Transverse colon (tissue), 4 donors: ENCODE results near the gene POLG. TPM values are rescaled to one million over a fixed set of nuclear protein-coding genes. Genes with fewer than 3 reads are reported as not detected.

Source experiments
- DNase-seq: peaks from one replicate; pipeline ENCODE4 v3.0.0-alpha.2; 2019
- H3K27ac ChIP-seq, 4 donors: fragments of 200-600 bp; sonication (generic); 2 replicates each; pipeline ENCODE4 v1.5.1; 2016 to 2018; ENCODE audit warnings: inconsistent platforms in 4 of 4
- H3K27me3 ChIP-seq: fragments of 200-600 bp; sonication (generic); 2 replicates; pipeline ENCODE4 v1.5.1; 2017; ENCODE audit warnings: inconsistent platforms
- H3K36me3 ChIP-seq, 4 donors: fragments of 200-600 bp; sonication (generic); 2 replicates each; pipeline ENCODE4 v1.5.1; 2017 to 2019; ENCODE audit warnings: inconsistent platforms in 4 of 4
- H3K4me1 ChIP-seq, 4 donors: fragments of 200-600 bp; sonication (generic); 2 replicates each; pipeline ENCODE4 v1.5.1; 2017 to 2020; ENCODE audit warnings: inconsistent platforms in 4 of 4
- H3K4me3 ChIP-seq, 4 donors: fragments of 200-600 bp; sonication (generic); 1 replicate in 1 of 4; 2 replicates in 3 of 4; pipeline versions ENCODE4 v1.5.1 to v1.6.1; 2017 to 2019; ENCODE audit warnings: inconsistent platforms in 4 of 4
- H3K9me3 ChIP-seq, 2 donors: fragments of 200-600 bp; sonication (generic); 2 replicates each; pipeline ENCODE4 v1.5.1; 2017 to 2019; ENCODE audit warnings: inconsistent platforms in 2 of 2
- CTCF ChIP-seq, 5 experiments: fragments of 200-600 bp in 3 of 5; fragments of 450-650 bp in 2 of 5; sonication (generic) in 3 of 5; IDR thresholded peaks; 1 replicate in 2 of 5; 2 replicates in 3 of 5; pipeline ENCODE4 v1.5.1; 2016 to 2017; ENCODE audit warnings: antibody characterized with exemption in 5 of 5, inconsistent platforms in 3 of 5, mild to moderate bottlenecking in 2 of 5, moderate library complexity in 1 of 5
- EP300 ChIP-seq: sonication (generic); formaldehyde crosslinking; IDR thresholded peaks from one replicate; pipeline ENCODE4 v1.6.1; 2017; ENCODE audit warnings: antibody characterized with exemption, low read depth
- POLR2A ChIP-seq: fragments of 450-650 bp; IDR thresholded peaks from one replicate; pipeline ENCODE4 v1.6.1; 2016; ENCODE audit warnings: antibody characterized with exemption, mild to moderate bottlenecking, moderate library complexity
- POLR2AphosphoS5 ChIP-seq, 3 donors: sonication (generic); formaldehyde crosslinking; IDR thresholded peaks; one replicate each; pipeline ENCODE4 v1.6.1; 2016; ENCODE audit warnings: antibody characterized with exemption in 3 of 3
- WGBS, 2 donors: methylation state at CpG; one replicate each; pipeline ENCODE4 v1.1.5; 2018; ENCODE audit warnings: low coverage in 1 of 2; 5-methylcytosine and 5-hydroxymethylcytosine counted together
- in situ Hi-C, 4 donors: fragments of 200-750 bp; cut with MboI; loops; one replicate each; pipeline versions ENCODE4 v1.15.0 to v1.15.1; 2017; ENCODE audit warnings: low sequenced_read_pairs in 3 of 4, low pct_ligation_motif_present in 1 of 4, low pct_unique_long_range_greater_than_20kb in 1 of 4
- intact Hi-C: fragments of 100-400 bp; cut with DNase I; formaldehyde crosslinking; loops from one replicate; pipeline ENCODE4 v1.15.1; 2023; ENCODE audit warnings: low total_unique reads
- total RNA-seq, 4 donors: library from RNA; depleted of rRNA; stranded (reverse); fragments of >200 nt; gene quantifications; one replicate each; pipeline ENCODE4 v1.1.0, GENCODE V29; 2016

POLG gene
- total RNA-seq, 4 donors from 2014 or later: 64.5 to 204 (median 114) TPM

GRCh38 chr15:89378296-89379151 is 43.9 kb upstream of the POLG start:
- no peaks in the 10 kb centered on the region for H3K9me3 ChIP-seq
- no peak overlapping the region for H3K27ac ChIP-seq
- no peak for DNase-seq
- in situ Hi-C loops (no loop called here), intact Hi-C loops (no loop called here)
- 11% methylated on average over 30 of the region's 76 CpGs; no CpG with 5 or more reads in 1 of the 2 donors for WGBS, 2 donors
- H3K27me3 ChIP-seq: peaks cover 95% of the 10 kb centered on the region
- TF ChIP-seq POLR2AphosphoS5 (IDR thresholded peaks at IDR 0.05) (no peak), CTCF (IDR thresholded peaks at IDR 0.05) (no peak), POLR2A (no peak), EP300 (no peak)
- H3K4me1 ChIP-seq: peaks cover 0 to 12% (median 10%) of the 10 kb centered on the region in 4 donors
- no peaks in the 10 kb centered on the region for H3K36me3 ChIP-seq
- peak overlapping the region in 3 of 4 donors; percentile 3 to 42 (median 24) for H3K4me3 ChIP-seq

GRCh38 chr15:89377842-89378295 is 43.2 kb upstream of the POLG start:
- Histone ChIP-seq H3K4me1 (peaks cover 0 to 12% (median 10%) of the 10 kb centered on the region in 4 donors), H3K36me3 (no peaks in the 10 kb centered on the region), H3K4me3 (peak overlapping the region in 1 of 4 donors; percentile 42), H3K9me3 (no peaks in the 10 kb centered on the region), H3K27ac (no peak overlapping the region), H3K27me3 (peaks cover 97% of the 10 kb centered on the region)
- WGBS, 2 donors: 23% methylated on average over 30 of the region's 30 CpGs; no CpG with 5 or more reads in 1 of the 2 donors
- intact Hi-C loops (no loop called here), in situ Hi-C loops (no loop called here)
- no peak for DNase-seq
- TF ChIP-seq CTCF (IDR thresholded peaks at IDR 0.05) (no peak), POLR2A (no peak), EP300 (no peak), POLR2AphosphoS5 (IDR thresholded peaks at IDR 0.05) (no peak)

- Histone ChIP-seq H3K4me3 (no peak overlapping the region), H3K9me3 (no peaks in the 10 kb centered on the region), H3K4me1 (peaks cover 0 to 12% (median 10%) of the 10 kb centered on the region in 4 donors), H3K27ac (no peak overlapping the region), H3K36me3 (no peaks in the 10 kb centered on the region), H3K27me3 (peaks cover 99% of the 10 kb centered on the region)
- no peak for DNase-seq
- in situ Hi-C loops: no loop called here
- TF ChIP-seq CTCF (IDR thresholded peaks at IDR 0.05): no peak
- no peak for TF ChIP-seq POLR2A
- TF ChIP-seq EP300: no peak
- TF ChIP-seq POLR2AphosphoS5 (IDR thresholded peaks at IDR 0.05): no peak
- intact Hi-C loops: no loop called here
- 0 to 31% methylated on average over 1 to 31 of the region's 31 CpGs for WGBS, 2 donors
Observed at GRCh38 chr15:89377024-89377841, 42.6 kb upstream of the POLG start.

- no peak for DNase-seq
Observed at GRCh38 chr15:89376388-89376787, 41.8 kb upstream of the POLG start.

More at GRCh38 chr15:89376388-89376787, 41.8 kb upstream of the POLG start:
- in situ Hi-C loops (no loop called here), intact Hi-C loops (no loop called here)
- Histone ChIP-seq H3K27ac (no peak overlapping the region), H3K9me3 (no peaks in the 10 kb centered on the region), H3K4me1 (peaks cover 0 to 14% (median 12%) of the 10 kb centered on the region in 4 donors), H3K4me3 (no peak overlapping the region), H3K27me3 (peaks cover 99% of the 10 kb centered on the region), H3K36me3 (no peaks in the 10 kb centered on the region)
- 56% methylated on average over 2 of the region's 2 CpGs; no CpG with 5 or more reads in 1 of the 2 donors for WGBS, 2 donors
- TF ChIP-seq CTCF (IDR thresholded peaks at IDR 0.05) (no peak), POLR2AphosphoS5 (IDR thresholded peaks at IDR 0.05) (no peak), POLR2A (no peak), EP300 (no peak)
